Measurements from ENCODE around the gene ZNF574.

The ZNF574 gene

GRCh38 chr19:42059196-42059595, 16.8 kb upstream of the ZNF574 start:
- DNase-seq (ENCODE audit: low read depth), result no peak

GRCh38 chr19:42060117-42060516, 15.8 kb upstream of the ZNF574 start:
- DNase-seq (ENCODE audit: low read depth), result no peak

- no peak for DNase-seq (ENCODE audit: low read depth)
Observed at GRCh38 chr19:42062381-42062780, 13.6 kb upstream of the ZNF574 start.

GRCh38 chr19:42064432-42064831, 11.5 kb upstream of the ZNF574 start:
- no peak for DNase-seq (ENCODE audit: low read depth)

- no peak for DNase-seq (ENCODE audit: low read depth)
Observed at GRCh38 chr19:42065051-42065450, 10.9 kb upstream of the ZNF574 start.

GRCh38 chr19:42065511-42065910, 10.5 kb upstream of the ZNF574 start:
- DNase-seq (ENCODE audit: low read depth), result no peak

- no peak for DNase-seq (ENCODE audit: low read depth)
Observed at GRCh38 chr19:42066075-42066754, 9.8 kb upstream of the ZNF574 start.

GRCh38 chr19:42067315-42067888, 8.6 kb upstream of the ZNF574 start:
- DNase-seq (ENCODE audit: low read depth), result no peak

GRCh38 chr19:42068361-42068755, 7.6 kb upstream of the ZNF574 start:
- no peak for DNase-seq (ENCODE audit: low read depth)

- no peak for DNase-seq (ENCODE audit: low read depth)
Observed at GRCh38 chr19:42068756-42069571, 7.0 kb upstream of the ZNF574 start.

- DNase-seq (ENCODE audit: low read depth), result no peak
Observed at GRCh38 chr19:42069619-42070351, 6.2 kb upstream of the ZNF574 start, which contains the start of gene GRIK5. TSS of gene GRIK5 (minus strand) at chr19:42070206. CDS start at chr19:42065770, 4,436 bp downstream.

GRCh38 chr19:42071247-42071646, 4.7 kb upstream of the ZNF574 start:
- no peak for DNase-seq (ENCODE audit: low read depth)

- DNase-seq (ENCODE audit: low read depth), result no peak
Observed at GRCh38 chr19:42074513-42075363, 1.2 kb upstream of the ZNF574 start.

GRCh38 chr19:42075364-42075615, 676 bp upstream of the ZNF574 start:
- no peak for DNase-seq (ENCODE audit: low read depth)

- no peak for DNase-seq (ENCODE audit: low read depth)
Observed at GRCh38 chr19:42076380-42076944, 496 bp downstream of the ZNF574 start.

GRCh38 chr19:42078058-42078457, 2.1 kb downstream of the ZNF574 start:
- no peak for DNase-seq (ENCODE audit: low read depth)

GRCh38 chr19:42078538-42079275, 2.7 kb downstream of the ZNF574 start:
- no peak for DNase-seq (ENCODE audit: low read depth)

- no peak for DNase-seq (ENCODE audit: low read depth)
Observed at GRCh38 chr19:42079276-42079669, 3.3 kb downstream of the ZNF574 start.

GRCh38 chr19:42079886-42080763, 4.2 kb downstream of the ZNF574 start:
- DNase-seq (ENCODE audit: low read depth), result no peak

Measured in stimulated activated CD8-positive, alpha-beta memory T cell treated with anti-CD3 and anti-CD28 coated beads, Interleukin-4, amount 100 ng/mL, for 24 hours (primary cell).